ENCODE data around the gene OSBPL3. TPM values are rescaled to one million over a fixed set of nuclear protein-coding genes. Genes with fewer than 3 reads are reported as not detected.

OSBPL3 gene
- polyA plus RNA-seq, 1 donor from 2014 or later: 0.26 TPM

- Histone ChIP-seq H3K9me3 (ENCODE audit: low read length) (no peaks in the 10 kb centered on the region), H3K9ac (ENCODE audit: low read length) (no peak overlapping the region), H3K4me3 (ENCODE audit: low read length) (no peak overlapping the region), H3K9me2 (ENCODE audit: insufficient read depth, low read length) (no peaks in the 10 kb centered on the region), H3K27me3 (ENCODE audit: insufficient read depth, low read depth, low read length) (no peaks in the 10 kb centered on the region), H3K27ac (ENCODE audit: low read length) (no peak overlapping the region), H4K20me1 (ENCODE audit: insufficient read depth) (no peaks in the 10 kb centered on the region), H3K36me3 (ENCODE audit: insufficient read depth, low read length) (no peaks in the 10 kb centered on the region), H3K4me2 (ENCODE audit: low read length) (no peak overlapping the region), H3K79me2 (replicated peaks; ENCODE audit: insufficient read depth, low read length) (no peaks in the 10 kb centered on the region), H3F3A (ENCODE audit: insufficient read depth, low read length, poor library complexity, severe bottlenecking) (no peaks in the 10 kb centered on the region), H2AFZ (ENCODE audit: low read depth, low read length) (no peak overlapping the region)
- TF ChIP-seq SMC3 (conservative IDR thresholded peaks at IDR 0.05; ENCODE audit: poor library complexity) (no peak), EZH2 (IDR thresholded peaks at IDR 0.05; ENCODE audit: borderline replicate concordance, insufficient read depth, low read length, poor library complexity, severe bottlenecking) (no peak), MXI1 (conservative IDR thresholded peaks at IDR 0.05; ENCODE audit: poor library complexity, severe bottlenecking) (no peak), REST (IDR thresholded peaks at IDR 0.05; ENCODE audit: borderline replicate concordance) (no peak), POLR2AphosphoS5 (IDR thresholded peaks at IDR 0.05) (no peak), CTCF (IDR thresholded peaks at IDR 0.05; ENCODE audit: poor library complexity, severe bottlenecking) (no peak), EP300 (conservative IDR thresholded peaks at IDR 0.05; ENCODE audit: poor library complexity, severe bottlenecking) (no peak), TAF1 (IDR thresholded peaks at IDR 0.05; ENCODE audit: low read depth) (no peak), RAD21 (conservative IDR thresholded peaks at IDR 0.05) (no peak)
Observed at GRCh38 chr7:24786941-24787340, 193.0 kb downstream of the OSBPL3 start.

- H3K9me2 ChIP-seq (ENCODE audit: insufficient read depth, low read length): no peaks in the 10 kb centered on the region
- H3K79me2 ChIP-seq (replicated peaks; ENCODE audit: insufficient read depth, low read length): no peaks in the 10 kb centered on the region
- H3F3A ChIP-seq (ENCODE audit: insufficient read depth, low read length, poor library complexity, severe bottlenecking): no peaks in the 10 kb centered on the region
- no peak overlapping the region for H3K27ac ChIP-seq (ENCODE audit: low read length)
- H2AFZ ChIP-seq (ENCODE audit: low read depth, low read length): no peak overlapping the region
- H3K9me3 ChIP-seq (ENCODE audit: low read length): no peaks in the 10 kb centered on the region
- no peaks in the 10 kb centered on the region for H3K27me3 ChIP-seq (ENCODE audit: insufficient read depth, low read depth, low read length)
- no peaks in the 10 kb centered on the region for H3K36me3 ChIP-seq (ENCODE audit: insufficient read depth, low read length)
- no peak overlapping the region for H3K9ac ChIP-seq (ENCODE audit: low read length)
- no peak overlapping the region for H3K4me2 ChIP-seq (ENCODE audit: low read length)
- H3K4me3 ChIP-seq (ENCODE audit: low read length): no peak overlapping the region
- no peaks in the 10 kb centered on the region for H4K20me1 ChIP-seq (ENCODE audit: insufficient read depth)
- no peak for TF ChIP-seq REST (IDR thresholded peaks at IDR 0.05; ENCODE audit: borderline replicate concordance)
- no peak for TF ChIP-seq SMC3 (conservative IDR thresholded peaks at IDR 0.05; ENCODE audit: poor library complexity)
- no peak for TF ChIP-seq EP300 (conservative IDR thresholded peaks at IDR 0.05; ENCODE audit: poor library complexity, severe bottlenecking)
- no peak for TF ChIP-seq CTCF (IDR thresholded peaks at IDR 0.05; ENCODE audit: poor library complexity, severe bottlenecking)
- TF ChIP-seq RAD21 (conservative IDR thresholded peaks at IDR 0.05): no peak
- TF ChIP-seq TAF1 (IDR thresholded peaks at IDR 0.05; ENCODE audit: low read depth): no peak
- TF ChIP-seq EZH2 (IDR thresholded peaks at IDR 0.05; ENCODE audit: borderline replicate concordance, insufficient read depth, low read length, poor library complexity, severe bottlenecking): no peak
- TF ChIP-seq POLR2AphosphoS5 (IDR thresholded peaks at IDR 0.05): no peak
- TF ChIP-seq MXI1 (conservative IDR thresholded peaks at IDR 0.05; ENCODE audit: poor library complexity, severe bottlenecking): no peak
Observed at GRCh38 chr7:24786306-24786705, 193.7 kb downstream of the OSBPL3 start.

All from neural cell (in vitro differentiated cells).